Measurements from ENCODE around the gene LMO3. TPM values are rescaled to one million over a fixed set of nuclear protein-coding genes. Genes with fewer than 3 reads are reported as not detected.

LMO3 gene
- total and polyA plus RNA-seq, 2 of the 8 experiments (the other 6 are each of a cell fraction or from before 2014, with no cell fraction given) = 4.7 to 16.7 TPM

GRCh38 chr12:16504200-16504599 is 101.8 kb downstream of the LMO3 start:
- H4K8ac ChIP-seq (ENCODE audit: extremely low read depth, insufficient read depth, low read length) = no peak overlapping the region
- H2BK20ac ChIP-seq (ENCODE audit: low read length) = no peak overlapping the region
- H3K9me3 ChIP-seq (ENCODE audit: insufficient read depth in 2 of 2, low read depth in 1 of 2, low read length in 1 of 2) = no peaks in the 10 kb centered on the region
- no peak overlapping the region for H2BK15ac ChIP-seq (ENCODE audit: low read length)
- no peaks in the 10 kb centered on the region for H4K20me1 ChIP-seq (replicated peaks in 1 of 2; ENCODE audit: control insufficient read depth in 1 of 2, insufficient read depth in 2 of 2, low read length in 2 of 2)
- no peaks in the 10 kb centered on the region; a peak in 1 of 7 replicates for H3K4me1 ChIP-seq (replicated peaks in 1 of 4; ENCODE audit: control insufficient read depth in 3 of 4, insufficient read depth in 4 of 4, low read length in 3 of 4)
- H3K23me2 ChIP-seq (ENCODE audit: low read depth, low read length) = no peaks in the 10 kb centered on the region
- H2BK120ac ChIP-seq (replicated peaks; ENCODE audit: low read depth, low read length) = no peak overlapping the region
- no peak overlapping the region for H3K9ac ChIP-seq (replicated peaks in 1 of 4; ENCODE audit: extremely low read depth in 1 of 4, low read depth in 3 of 4, low read length in 3 of 4)
- no peak overlapping the region for H3K4me2 ChIP-seq (ENCODE audit: insufficient read depth in 1 of 2, low read depth in 2 of 2, low read length in 2 of 2)
- H3K23ac ChIP-seq (ENCODE audit: insufficient read length) = no peak overlapping the region
- H3K56ac ChIP-seq (replicated peaks; ENCODE audit: insufficient read length, low read depth, low read length) = no peak overlapping the region
- H3K18ac ChIP-seq (ENCODE audit: extremely low read depth, low read length) = no peak overlapping the region
- no peak overlapping the region for H3K27ac ChIP-seq (ENCODE audit: low read depth, low read length)
- H3K4ac ChIP-seq (replicated peaks; ENCODE audit: insufficient read length, low read depth, low read length) = no peak overlapping the region
- no peak overlapping the region for H4K91ac ChIP-seq (replicated peaks; ENCODE audit: insufficient read length, low read length)
- H3K79me2 ChIP-seq (ENCODE audit: control insufficient read depth in 1 of 2, insufficient read depth in 2 of 2, low read length in 2 of 2) = no peaks in the 10 kb centered on the region
- no peak overlapping the region for H4K5ac ChIP-seq (ENCODE audit: insufficient read length, low read depth, low read length)
- H3K14ac ChIP-seq (ENCODE audit: insufficient read length) = no peak overlapping the region
- H3K36me3 ChIP-seq (ENCODE audit: control insufficient read depth in 2 of 4, insufficient read depth in 4 of 4, low read length in 3 of 4) = no peaks in the 10 kb centered on the region
- no peak overlapping the region for H2BK12ac ChIP-seq (ENCODE audit: low read depth, low read length)
- FAIRE-seq = no peak
- POLR2A ChIA-PET (ENCODE audit: partially characterized antibody) = no interaction called here
- no peaks in the 10 kb centered on the region for H3K27me3 ChIP-seq (replicated peaks in 1 of 4; ENCODE audit: control insufficient read depth in 3 of 4, extremely low read depth in 1 of 4, insufficient read depth in 3 of 4, low read length in 3 of 4)
- H2BK5ac ChIP-seq (ENCODE audit: low read depth, low read length) = no peak overlapping the region
- no peak for TF ChIP-seq CHD1 (IDR thresholded peaks at IDR 0.05; ENCODE audit: low read depth, low read length)
- no peak for TF ChIP-seq SIX5 (IDR thresholded peaks at IDR 0.05; ENCODE audit: low read depth, low read length)
- no peak for TF ChIP-seq JUND (IDR thresholded peaks at IDR 0.05; ENCODE audit: low read length)
- no peak for TF ChIP-seq CHD2 (IDR thresholded peaks at IDR 0.05; ENCODE audit: low read length)
- no peak for TF ChIP-seq TAF7 (optimal IDR thresholded peaks at IDR 0.05; ENCODE audit: borderline replicate concordance, low read depth, low read length)
- CTCF ChIA-PET (ENCODE audit: partially characterized antibody) = interaction anchor here (0.6 kb wide), 1 partner anchor 83 kb away, joined by 3 read pairs; no protein-coding TSS in a partner anchor
- H3K79me1 ChIP-seq (ENCODE audit: low read depth, low read length) = no peaks in the 10 kb centered on the region
- no peak for DNase-seq (ENCODE audit: low read depth in 1 of 2, low spot score in 2 of 2)
- no peak overlapping the region for H2AFZ ChIP-seq (ENCODE audit: low read length)
- H3K4me3 ChIP-seq (ENCODE audit: extremely low read depth in 1 of 4, insufficient read depth in 2 of 4, low read depth in 3 of 4, low read length in 4 of 4) = no peak overlapping the region
- WGBS, 2 experiments (ENCODE audit: extremely low coverage in 1 of 2, insufficient coverage in 1 of 2, insufficient read length in 1 of 2, insufficient replicate concordance in 2 of 2, low coverage in 1 of 2, low lambda C conversion rate in 2 of 2, missing lambda C conversion rate in 1 of 2) = 81 to 100% methylated on average over 1 of the region's 1 CpG
- no peak overlapping the region for H2AK5ac ChIP-seq (ENCODE audit: low read depth, low read length)

Data from H1 (cell line).